GM19328 (cell line): ENCODE results near the gene NRXN3.

Experiments
- ATAC-seq: cut with Tn5 transposase; IDR thresholded peaks from one replicate; pipeline ENCODE4 v1.9.1; 2021; ENCODE audit warnings: mild to moderate bottlenecking, moderate library complexity; ENCODE audit not compliant: unreplicated experiment

Gene NRXN3

DNA sequence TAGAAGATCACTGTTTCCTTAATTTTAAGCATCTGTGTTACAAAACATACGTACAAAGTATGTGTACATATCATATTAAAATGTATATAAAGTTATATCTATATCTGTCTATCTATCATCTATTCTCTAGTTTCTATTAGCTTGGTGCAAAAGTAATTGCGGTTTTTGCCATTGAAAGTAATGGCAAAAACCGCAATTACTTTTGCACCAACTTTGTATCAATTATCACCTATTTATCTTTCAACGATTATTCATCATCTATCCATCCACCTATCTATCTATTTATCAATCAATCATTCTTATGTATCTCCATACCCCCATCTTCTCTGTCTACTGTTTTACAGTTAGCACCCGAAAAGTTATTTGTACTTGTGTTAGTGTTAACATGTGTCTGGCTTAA, 447.6 kb downstream of the NRXN3 start:
- ATAC-seq, result no peak

DNA sequence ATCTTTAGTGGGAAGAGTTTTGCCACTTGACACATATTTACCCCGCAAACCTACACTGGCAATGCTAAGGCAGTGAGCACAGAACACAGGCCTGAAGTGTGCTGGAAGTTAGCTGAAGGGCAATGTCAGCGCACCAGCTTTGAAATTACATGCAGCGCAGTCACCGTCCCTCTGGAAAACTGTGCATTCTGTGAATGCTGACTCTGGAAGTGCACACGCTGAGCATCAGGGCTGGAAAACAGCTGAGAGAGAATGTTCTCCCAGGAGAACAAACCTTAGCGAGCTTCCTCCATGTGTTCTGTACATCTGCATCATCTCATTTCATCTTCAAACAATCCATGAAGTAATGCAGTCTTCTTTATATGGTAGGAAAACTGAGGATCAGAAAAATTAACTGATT, 448.2 kb downstream of the NRXN3 start:
- ATAC-seq, result no peak

DNA sequence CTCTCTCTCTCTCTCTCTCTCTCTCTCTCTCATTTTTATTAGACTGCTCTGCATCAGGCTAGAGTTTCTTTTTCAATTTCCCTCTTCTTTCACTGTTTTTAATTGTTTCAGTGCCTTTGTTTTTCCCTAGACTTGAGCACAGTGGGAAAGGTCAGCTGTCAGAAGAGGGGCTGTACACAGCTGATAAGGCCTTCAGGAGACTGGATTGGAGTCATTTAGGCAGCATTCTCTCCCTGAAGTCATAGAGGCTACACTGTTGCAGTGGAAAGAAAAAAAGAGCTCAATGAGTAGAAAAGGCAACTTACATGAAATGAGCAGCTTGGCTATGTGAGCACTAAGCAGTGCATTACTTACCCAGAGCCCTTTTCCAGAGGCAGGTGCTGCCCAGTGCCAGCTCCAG, 456.9 kb downstream of the NRXN3 start:
- ATAC-seq, result no peak

DNA sequence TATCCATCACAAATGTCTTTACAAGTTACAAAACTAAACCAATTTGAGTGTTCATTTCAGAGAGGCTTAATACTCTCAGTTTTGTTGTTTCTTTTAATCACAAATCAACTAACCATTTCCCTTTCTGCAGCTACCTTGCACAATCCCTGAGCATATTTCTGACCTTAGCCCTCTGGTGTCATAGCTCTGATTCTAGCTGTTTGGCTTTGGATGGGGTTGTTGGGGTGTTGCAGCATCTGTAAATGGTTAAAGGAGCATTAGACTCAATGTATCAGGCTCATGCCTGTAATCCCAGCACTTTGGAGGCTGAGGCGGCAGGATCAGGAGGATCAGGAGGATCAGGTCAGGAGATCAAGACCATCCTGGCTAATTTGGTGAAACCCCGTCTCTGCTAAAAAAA, 461.4 kb downstream of the NRXN3 start:
- no peak for ATAC-seq

DNA sequence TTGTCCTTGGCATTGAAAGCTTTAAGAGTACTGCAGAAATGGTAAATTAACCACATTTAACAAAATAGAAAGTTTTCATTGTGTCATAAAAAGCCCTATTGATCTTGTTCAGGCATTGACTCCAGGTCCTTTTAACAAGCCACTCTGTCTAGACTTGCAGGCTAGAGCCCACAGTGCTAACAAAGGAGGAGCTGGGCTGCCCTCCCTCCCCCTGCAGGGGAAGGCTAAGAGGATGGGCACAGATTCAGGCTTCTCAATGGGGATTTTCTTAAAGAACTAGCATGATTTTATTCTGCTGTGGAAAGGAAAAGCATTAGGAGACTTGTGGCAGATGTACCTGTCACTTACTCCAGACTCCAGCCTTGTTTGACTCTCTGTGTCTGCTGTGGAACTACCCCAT, 463.6 kb downstream of the NRXN3 start:
- ATAC-seq, result no peak

DNA sequence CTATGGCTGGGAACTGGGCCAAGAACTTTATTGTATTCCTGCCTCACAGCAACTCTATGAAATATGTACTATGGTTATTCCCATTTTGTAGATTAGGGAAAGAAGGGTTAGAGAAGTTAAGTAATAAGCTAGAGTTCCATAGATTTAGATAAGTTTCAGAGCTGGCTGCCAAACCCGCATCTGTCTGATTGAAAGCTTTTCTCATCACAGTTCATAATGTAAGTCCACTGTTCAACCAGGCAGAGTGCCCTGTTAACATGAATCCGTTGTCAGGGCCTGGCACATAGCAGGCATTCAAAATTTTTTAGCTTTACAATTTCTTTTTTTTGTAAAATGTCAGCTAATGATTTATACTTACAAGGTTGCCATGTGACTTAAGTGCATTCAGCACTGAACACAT, 467.3 kb downstream of the NRXN3 start:
- ATAC-seq, result no peak

DNA sequence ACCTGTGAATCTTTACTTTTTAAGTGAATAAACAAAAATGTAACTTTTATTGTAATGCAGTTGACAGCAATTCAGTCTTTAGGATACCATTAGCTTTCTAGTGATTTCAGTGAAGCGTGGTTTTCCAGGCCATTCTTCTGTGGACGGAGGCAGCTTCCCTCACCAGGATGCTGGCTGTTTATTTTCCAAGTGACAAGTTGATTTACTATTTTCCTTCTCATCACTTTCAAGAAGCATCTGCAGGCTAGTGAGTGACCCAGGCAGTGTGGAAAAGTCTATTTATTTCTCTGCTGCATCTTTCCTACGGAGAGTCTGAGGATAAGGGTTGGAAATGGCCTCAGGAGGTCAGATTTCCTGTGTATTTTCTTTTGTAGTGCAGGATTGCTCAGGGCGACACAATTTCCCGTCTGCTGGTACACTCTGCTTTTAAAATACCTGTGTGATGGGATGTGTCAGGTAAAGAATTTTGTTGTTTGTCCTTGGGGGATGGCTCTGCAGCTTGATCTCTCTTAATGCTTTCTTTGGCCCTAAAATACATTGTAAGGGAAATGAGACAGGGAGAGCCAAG, 467.8 kb downstream of the NRXN3 start:
- no peak for ATAC-seq

DNA sequence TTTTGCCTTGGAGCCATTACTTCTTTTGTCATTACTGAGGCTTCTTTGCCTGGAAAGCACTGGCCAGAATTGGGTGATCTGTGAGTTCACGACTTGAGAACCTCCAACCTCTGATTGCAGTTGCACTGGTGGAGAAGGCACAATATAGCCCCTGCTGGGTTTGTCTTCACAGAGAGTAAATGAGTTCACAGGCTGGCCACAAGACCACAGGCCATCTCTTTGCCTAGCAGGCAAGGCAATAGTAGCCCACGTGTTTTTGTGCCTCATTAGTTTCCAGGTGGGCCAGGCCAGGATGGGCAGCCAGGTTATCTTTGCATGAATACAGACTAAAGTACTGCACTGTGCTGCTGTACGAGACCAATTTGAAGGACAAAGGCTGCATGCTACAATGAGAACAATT, 468.8 kb downstream of the NRXN3 start:
- no peak for ATAC-seq

DNA sequence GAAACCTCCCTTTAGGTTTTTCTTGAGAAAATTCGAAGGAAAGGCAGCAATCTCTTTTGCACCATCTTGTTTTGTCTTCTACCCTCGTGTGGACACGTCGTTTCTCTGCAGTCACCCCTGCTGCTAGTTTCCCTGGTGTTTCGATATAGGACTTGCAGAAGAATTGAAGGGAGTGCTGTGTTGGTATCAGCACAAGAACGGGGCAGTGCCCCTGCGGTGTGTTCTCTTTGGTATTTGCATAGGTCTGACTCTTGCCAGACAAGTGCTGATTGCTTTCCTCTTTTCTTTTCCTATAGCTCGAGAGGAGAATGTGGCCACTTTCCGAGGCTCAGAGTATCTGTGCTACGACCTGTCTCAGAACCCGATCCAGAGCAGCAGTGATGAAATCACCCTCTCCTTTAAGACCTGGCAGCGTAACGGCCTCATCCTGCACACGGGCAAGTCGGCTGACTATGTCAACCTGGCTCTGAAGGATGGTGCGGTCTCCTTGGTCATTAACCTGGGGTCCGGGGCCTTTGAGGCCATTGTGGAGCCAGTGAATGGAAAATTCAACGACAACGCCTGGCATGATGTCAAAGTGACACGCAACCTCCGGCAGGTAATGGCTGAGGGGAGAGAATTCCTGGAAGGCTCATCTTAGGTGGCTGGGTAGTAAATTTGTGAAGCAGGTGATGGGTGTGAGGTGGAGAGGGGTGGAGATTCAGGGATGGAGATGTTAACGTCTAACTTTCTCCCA, 474.8 kb downstream of the NRXN3 start:
- ATAC-seq, result no peak

DNA sequence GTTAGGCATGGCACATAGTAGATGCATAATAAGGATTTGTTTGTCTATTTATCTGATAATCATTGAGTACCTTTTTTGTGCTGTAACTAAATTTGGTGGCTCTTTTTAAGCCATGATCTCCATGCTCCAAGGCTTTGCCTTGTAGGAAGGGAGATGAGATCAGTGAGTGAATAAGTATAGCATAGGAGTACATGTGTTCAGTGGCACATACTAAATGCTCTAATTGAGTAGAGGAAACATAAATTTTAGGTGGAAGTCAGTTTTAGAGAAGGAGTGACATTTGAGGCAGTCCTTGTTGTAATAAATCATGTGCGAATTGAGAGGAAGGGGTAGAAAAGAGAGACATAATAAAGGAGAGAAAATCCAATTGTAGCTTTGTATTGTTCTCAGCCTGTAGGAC, 482.6 kb downstream of the NRXN3 start:
- ATAC-seq, result no peak

DNA sequence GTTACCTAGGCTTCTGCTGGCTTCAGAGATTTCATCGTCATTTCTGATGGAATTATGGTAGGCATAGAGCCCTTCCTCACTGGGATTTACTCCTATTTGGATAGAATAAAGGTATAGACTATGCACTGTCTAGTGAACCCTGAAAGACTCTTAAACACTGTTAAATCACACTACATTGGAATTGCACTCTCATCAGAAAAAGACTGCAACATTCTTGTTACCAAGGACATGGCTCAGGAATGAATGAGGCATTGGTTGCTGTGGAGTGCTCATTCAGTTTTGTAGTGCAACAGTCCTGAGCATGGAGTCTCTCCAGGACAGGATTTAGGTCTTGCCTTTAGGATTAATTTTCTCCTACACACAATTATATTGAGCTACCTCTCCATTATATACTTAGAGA, 483.0 kb downstream of the NRXN3 start:
- ATAC-seq, result no peak

DNA sequence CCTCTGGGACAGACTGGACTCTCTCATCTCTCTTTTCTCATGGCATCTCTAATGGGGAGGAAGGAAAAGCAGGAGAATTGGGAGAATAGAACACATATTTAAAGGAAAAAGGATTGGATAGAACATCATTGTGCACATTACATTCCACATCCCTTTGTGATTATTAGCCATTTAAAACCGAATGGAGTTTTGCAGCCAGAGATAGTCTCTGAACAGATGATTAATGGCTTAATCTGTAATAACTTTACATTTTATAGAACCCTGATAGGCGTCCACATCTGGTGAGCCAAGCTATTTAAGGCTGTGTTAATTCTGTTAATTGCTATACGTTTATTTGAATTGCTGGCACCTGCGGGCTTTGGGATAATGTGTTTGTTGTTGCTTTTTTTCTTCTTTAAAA, 487.3 kb downstream of the NRXN3 start:
- no peak for ATAC-seq

DNA sequence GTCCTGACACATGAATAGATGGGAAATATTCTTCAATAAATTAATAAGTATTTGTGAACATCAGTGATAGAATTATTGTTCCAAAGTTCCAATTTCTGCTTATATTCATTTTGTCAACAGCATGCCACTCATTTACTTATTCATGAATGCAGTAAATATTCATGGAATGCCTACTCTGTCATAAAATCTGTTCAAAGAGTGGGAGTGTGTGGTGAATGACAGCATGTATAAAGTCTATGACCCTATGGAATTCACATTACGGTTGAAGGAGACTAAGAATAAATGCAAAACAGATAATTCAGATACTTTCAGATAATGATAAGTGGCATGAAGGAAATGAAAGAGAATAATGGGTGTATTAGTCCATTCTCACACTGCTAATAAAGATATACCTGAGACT, 494.7 kb downstream of the NRXN3 start:
- ATAC-seq, result no peak

DNA sequence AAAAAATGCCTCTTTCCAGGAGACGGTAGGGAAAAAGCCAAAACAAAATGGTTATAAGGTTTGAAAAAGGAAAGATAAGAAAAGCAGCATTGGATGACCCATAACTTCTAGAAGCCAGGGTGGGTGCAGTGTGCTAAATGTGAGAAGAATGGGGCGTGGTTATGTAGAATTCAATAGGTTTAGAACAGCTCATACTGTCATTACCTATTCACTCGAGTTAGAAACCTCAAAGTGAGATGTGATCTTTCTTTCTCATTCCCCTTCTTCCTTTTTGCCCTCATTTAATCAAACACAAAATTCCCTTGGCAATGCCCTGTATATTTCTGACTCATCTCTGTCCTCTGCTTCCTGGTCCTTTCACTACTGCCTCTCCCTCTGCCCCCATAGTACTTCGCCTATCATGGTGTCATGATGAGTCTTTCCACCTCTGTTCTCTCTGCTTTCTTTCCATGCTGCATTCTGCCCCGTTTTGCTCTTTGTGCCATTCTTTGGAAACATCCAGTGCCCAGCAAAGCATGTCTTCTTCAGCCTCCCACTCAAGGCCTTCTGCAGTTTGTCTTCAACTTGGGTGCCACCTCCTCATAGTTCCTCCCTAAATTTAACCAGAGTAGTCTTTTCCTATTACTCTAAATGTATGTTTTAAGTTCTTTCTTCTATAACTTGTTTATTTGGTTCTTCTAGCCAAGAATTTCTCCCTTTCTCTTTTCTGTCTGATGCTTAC, 496.3 kb downstream of the NRXN3 start:
- ATAC-seq, result no peak

DNA sequence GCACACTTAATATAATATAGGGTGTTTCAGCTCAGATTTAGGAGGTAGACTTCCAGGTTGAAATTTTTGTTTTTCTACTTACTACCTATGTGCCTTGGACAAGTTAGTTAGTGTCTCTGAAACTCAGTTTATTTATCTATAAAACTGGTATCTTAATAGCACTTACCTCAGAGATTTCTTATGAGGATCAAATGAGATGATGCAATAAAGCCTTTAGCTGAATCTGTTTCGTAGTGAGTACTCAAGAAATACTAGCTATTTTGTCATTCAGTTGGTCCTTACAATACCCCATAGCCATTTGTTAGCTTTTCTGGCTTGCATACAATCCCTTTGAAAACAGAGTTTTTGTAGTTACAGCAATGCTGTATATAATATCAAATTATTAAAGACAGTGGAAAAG, 497.0 kb downstream of the NRXN3 start:
- no peak for ATAC-seq

DNA sequence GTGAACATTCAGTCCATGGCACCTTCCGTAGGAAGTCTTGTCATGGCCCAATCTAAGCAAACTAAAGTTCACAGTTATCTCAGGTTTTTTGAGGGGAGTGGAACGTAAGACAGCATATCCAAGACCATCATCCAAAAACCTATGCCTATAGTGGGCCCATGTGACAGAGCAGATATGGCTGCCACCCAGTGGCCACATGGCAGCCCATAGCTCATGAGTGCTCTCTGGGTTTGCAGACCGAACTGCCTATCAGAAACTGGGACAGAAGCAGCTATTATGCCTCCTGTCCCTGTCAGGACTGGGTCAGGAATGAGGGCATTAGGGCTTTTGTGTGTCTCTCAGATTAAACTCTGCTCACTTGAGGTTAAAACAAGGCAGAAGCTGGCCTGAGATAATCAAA, 503.7 kb downstream of the NRXN3 start:
- no peak for ATAC-seq

DNA sequence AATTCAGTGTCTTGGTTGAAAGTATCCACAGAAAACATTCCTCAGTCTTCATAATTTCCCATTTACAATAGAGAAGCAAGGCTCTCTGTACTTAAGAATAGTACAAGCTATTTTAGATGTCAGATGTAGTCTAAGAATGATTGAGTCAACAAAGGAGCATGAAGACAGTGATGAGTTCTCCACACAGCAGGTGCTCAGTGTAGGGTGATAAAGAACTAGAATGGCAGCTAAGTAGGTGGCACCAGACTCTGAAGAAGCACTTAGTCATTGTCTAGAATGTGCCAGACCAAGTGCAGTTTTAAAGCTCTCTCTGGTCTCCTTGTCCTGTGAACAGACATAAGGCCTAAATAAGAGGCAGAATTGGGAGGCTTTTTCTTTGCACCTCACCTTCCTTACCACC, 504.6 kb downstream of the NRXN3 start:
- ATAC-seq, result no peak

DNA sequence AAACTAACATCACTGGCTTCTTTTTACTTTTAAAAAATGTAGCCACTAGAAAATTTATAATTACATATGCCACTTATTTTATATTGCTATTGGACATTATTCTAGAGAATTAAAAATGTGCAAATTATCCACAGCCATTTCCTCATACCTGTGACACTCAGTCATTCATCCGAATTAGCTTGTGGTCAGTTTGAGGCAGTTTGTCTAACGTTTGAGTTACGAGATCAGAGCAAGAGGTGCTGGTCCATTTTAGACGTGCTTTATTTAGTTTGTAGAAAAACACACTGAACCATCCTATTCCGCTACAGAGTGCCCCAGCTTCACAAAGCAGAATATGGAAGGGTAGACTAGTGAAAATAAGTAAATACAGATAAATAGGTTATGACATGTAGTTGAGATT, 513.0 kb downstream of the NRXN3 start:
- no peak for ATAC-seq

DNA sequence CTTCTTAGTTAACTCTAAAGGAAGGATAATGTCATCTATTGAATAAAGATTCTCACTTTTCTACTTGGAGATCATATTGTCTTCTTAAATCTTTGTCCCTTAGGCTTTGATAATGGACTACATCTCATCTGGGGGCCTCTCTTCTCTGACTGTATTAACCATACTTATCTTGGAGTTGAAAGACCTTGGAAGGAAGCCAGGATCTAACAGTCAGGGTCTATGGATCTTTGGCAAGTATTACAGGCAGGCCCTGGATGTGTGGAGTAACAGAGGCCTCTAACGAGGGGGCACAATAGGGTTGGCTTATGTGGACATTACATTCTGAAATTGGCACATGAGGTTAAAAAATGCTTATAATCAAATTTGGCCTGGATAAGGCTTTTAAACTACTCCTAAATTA, 513.8 kb downstream of the NRXN3 start:
- no peak for ATAC-seq

DNA sequence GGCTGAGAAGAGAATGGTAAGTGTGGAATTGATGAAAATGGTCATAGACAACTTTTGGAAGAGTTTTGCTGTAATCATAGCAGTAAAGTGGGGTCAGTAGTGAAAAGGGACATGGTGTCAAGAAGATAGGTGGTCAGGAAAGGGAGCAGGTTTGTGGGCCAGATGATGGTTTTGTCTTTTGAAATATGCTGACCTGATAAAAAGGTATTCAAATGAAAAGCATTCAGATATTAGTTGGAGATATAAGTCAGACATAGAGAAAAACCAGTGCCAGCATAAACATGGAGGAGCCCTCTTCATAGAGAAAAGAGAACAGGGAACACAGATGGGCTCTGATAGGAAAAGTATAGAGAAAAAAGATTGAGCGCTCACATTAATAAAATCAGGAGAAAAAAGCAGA, 518.3 kb downstream of the NRXN3 start:
- no peak for ATAC-seq

DNA sequence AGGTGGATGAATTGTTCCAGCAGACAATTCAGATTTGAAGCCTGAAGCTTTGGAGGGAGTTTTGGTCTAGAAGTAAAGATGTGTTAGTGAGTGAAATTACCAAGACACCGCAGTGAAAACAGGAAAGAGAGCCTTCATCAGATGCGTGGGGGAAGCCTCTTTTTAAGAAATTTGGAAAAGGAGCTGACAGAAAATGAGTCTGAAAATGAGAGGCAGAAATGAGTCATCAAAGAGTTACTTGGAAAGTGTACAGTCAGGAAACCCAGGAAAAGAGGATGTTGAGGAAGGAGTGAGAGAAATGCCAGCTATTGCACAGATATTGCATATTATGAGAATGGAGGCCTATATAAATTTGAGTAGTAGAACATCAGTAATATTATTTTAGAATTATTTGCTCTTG, 520.7 kb downstream of the NRXN3 start:
- ATAC-seq, result no peak

DNA sequence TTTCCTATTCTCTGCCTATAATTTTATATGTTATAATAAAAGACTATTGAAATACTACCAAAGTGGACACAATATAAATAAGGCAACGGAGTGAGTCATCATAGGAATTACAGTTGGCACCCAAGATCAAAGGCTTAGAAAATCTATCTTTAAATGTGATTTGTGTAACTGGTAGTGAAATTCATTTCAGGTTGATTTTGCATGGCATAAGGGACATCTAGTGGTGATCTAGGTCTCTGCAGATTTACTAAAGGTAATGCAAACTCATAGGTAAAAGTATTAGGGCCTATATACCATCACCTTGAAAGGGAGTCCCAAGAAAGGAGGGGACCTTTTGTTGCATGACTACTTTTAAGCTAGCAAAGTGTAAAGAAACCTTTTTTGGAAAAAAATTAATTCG, 527.2 kb downstream of the NRXN3 start:
- no peak for ATAC-seq
